GM20000 (cell line): Measurements from ENCODE around the gene CLCN7.
"Not testable (repeated sequence)": the region's sequence is repeated elsewhere in the genome, so short reads cannot be mapped to it uniquely, and the experiment has no call there.

Experiments used
- DNase-seq: peaks from one replicate; pipeline ENCODE4 v3.0.0; 2012; ENCODE audit warnings: low spot score
- CTCF ChIP-seq: IDR thresholded peaks from 2 replicates; pipeline ENCODE4 v1.5.1; 2012; ENCODE audit warnings: mild to moderate bottlenecking, control low read depth; ENCODE audit errors: extremely low read depth, missing control alignments

The CLCN7 gene

GRCh38 chr16:1481906-1482835 is 7.3 kb upstream of the CLCN7 start:
- DNase-seq = no peak
- TF ChIP-seq CTCF = no peak

- not testable (repeated sequence) for DNase-seq
Observed at GRCh38 chr16:1478937-1479336, 4.1 kb upstream of the CLCN7 start.

GRCh38 chr16:1477033-1477432 is 2.2 kb upstream of the CLCN7 start:
- no peak for TF ChIP-seq CTCF
- DNase-seq = no peak

GRCh38 chr16:1475552-1476114 is 805 bp upstream of the CLCN7 start:
- TF ChIP-seq CTCF = no peak
- no peak for DNase-seq

- TF ChIP-seq CTCF = no peak
- no peak for DNase-seq
Observed at GRCh38 chr16:1474082-1474795, 589 bp downstream of the CLCN7 start.

- no peak for TF ChIP-seq CTCF
- DNase-seq = no peak
Observed at GRCh38 chr16:1472974-1473373, 1.9 kb downstream of the CLCN7 start.

GRCh38 chr16:1471569-1472194 is 3.1 kb downstream of the CLCN7 start:
- no peak for TF ChIP-seq CTCF
- DNase-seq = no peak
